ENCODE results near the gene ZFHX2.
"Not testable (repeated sequence)": the region's sequence is repeated elsewhere in the genome, so short reads cannot be mapped to it uniquely, and the experiment has no call there.

The ZFHX2 gene

DNA sequence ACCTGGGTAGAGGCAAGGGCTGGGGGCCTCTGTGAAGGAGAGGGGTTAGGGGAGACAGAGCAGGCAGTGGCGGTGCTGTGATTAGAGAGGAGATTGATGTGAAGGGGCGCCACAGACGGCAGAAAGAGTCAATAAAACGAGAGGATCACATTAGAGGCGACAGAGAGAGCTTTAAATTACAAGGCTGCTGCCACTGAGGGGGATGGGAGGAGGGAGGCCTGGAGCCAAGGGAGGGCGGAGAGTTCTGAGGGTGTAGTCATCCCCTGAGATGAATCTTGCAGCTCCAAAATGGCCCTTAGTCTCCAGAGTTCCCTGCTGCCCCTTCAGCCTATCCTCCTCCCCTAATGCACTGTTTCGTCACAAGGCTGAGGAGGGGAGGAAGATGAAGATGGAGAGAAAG, 12.8 kb downstream of the ZFHX2 start:
- no peaks in the 10 kb centered on the region for H3K36me3 ChIP-seq (ENCODE audit: insufficient read depth, low read length)
- H3K4me3 ChIP-seq (ENCODE audit: low read depth, low read length): no peak overlapping the region
- H3K4me1 ChIP-seq (ENCODE audit: control insufficient read depth, insufficient read depth, low read length, unreplicated experiment): peaks cover 6% of the 10 kb centered on the region
- no peaks in the 10 kb centered on the region for H3K79me2 ChIP-seq (ENCODE audit: control insufficient read depth, insufficient read depth, low read length, unreplicated experiment)
- peak overlapping the region; percentile 67 for H2AFZ ChIP-seq (ENCODE audit: low read length, unreplicated experiment)
- no peaks in the 10 kb centered on the region for H3K27me3 ChIP-seq (ENCODE audit: insufficient read depth, low read length)
- no peak overlapping the region for H3K27ac ChIP-seq (ENCODE audit: low read depth, low read length)

DNA sequence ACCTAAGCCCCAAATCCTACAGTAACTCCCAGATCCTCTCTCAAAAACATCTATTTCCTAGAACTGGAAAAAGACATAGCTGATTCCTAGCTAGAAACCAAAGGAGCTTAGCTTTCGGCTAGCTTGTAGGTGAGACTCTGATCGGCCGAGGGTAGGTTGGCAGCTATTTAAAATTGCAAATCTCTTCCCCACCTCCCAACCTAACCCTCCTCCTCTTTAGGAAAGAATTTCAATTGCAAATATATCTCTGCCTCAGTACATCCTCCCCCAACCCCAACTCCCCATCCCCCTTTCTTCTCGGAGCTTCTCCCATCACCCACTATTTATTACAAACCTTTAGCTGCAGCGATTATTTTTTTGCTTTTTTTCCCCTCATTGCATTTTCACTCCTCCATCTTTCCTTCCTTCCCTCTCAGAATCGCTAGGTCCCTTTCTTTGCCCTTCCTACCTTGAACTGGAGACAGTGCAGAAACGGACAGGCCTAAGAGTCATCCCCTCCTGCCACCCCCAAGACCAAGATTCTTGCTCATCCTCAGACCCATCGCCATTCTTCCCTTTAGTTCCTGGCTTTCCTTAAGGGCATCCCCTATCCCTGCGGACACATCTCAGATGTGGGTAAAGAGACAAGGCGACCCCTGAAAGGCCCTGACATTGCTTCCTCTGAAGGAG, 13.4 kb downstream of the ZFHX2 start:
- H3K36me3 ChIP-seq (ENCODE audit: insufficient read depth, low read length): no peaks in the 10 kb centered on the region
- H3K27me3 ChIP-seq (ENCODE audit: insufficient read depth, low read length): no peaks in the 10 kb centered on the region
- no peaks in the 10 kb centered on the region for H3K79me2 ChIP-seq (ENCODE audit: control insufficient read depth, insufficient read depth, low read length, unreplicated experiment)
- H3K27ac ChIP-seq (ENCODE audit: low read depth, low read length): no peak overlapping the region
- no peak overlapping the region for H3K4me3 ChIP-seq (ENCODE audit: low read depth, low read length)
- no peak overlapping the region for H2AFZ ChIP-seq (ENCODE audit: low read length, unreplicated experiment)
- H3K4me1 ChIP-seq (ENCODE audit: control insufficient read depth, insufficient read depth, low read length, unreplicated experiment): peaks cover 6% of the 10 kb centered on the region

DNA sequence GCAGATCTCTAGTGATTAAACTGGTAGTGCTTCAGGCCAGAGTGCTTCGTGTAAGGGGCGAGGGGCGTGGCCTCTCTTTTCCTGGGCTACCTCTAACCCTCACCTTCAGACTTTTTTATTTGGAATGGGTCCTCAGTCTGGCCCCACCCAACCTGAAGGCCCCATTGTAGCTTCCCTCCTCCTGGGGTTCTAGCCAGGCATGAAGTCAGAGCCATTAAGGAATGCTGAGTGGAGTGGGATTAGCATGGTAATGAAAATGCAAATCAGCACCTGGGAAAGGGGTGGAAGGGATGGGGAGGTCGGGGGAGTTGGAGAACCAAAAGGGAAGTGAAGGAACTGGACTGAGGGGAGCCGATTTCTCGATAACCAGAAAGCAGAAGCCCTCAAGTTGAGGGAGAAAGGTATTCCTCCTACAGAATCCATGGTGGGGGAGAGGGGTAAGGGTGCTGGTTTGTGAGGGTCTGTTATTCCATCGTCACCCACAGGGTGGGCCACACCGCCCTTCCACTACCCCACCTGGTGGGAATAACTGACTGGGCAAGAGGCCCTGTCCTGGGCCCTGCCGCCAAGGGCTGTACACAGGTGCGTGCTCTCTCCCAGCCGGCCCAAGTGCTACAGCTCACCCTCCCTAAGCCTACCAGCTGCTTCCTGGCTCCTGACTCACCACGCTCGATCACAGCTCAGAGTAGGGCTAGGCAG, 14.1 kb downstream of the ZFHX2 start:
- Histone ChIP-seq H3K27ac (ENCODE audit: low read depth, low read length) (no peak overlapping the region), H3K79me2 (ENCODE audit: control insufficient read depth, insufficient read depth, low read length, unreplicated experiment) (no peaks in the 10 kb centered on the region), H3K36me3 (ENCODE audit: insufficient read depth, low read length) (no peaks in the 10 kb centered on the region), H3K4me1 (ENCODE audit: control insufficient read depth, insufficient read depth, low read length, unreplicated experiment) (peaks cover 6% of the 10 kb centered on the region), H2AFZ (ENCODE audit: low read length, unreplicated experiment) (no peak overlapping the region), H3K27me3 (ENCODE audit: insufficient read depth, low read length) (no peaks in the 10 kb centered on the region), H3K4me3 (ENCODE audit: low read depth, low read length) (no peak overlapping the region)

DNA sequence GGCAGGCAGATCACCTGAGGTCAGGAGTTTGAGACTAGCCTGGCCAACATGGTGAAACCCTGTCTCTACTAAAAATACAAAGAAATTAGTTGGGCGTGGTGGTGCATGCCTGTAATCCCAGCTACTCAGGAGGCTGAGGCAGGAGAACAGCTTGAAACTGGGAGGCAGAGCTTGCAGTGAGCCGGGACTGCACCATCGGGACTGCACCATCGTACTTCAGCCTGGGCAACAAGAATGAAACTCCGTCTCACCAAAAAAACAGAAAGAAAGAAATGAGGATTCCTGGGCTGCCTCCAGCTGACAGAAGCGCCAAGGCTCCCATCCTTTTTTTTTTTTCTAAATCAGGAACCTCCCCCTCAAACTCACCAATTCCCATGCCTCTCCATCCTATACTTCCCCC, 14.7 kb downstream of the ZFHX2 start:
- not testable (repeated sequence) for H3K4me1 ChIP-seq (ENCODE audit: control insufficient read depth, insufficient read depth, low read length, unreplicated experiment); H2AFZ ChIP-seq (ENCODE audit: low read length, unreplicated experiment); H3K36me3 ChIP-seq (ENCODE audit: insufficient read depth, low read length); H3K79me2 ChIP-seq (ENCODE audit: control insufficient read depth, insufficient read depth, low read length, unreplicated experiment); H3K4me3 ChIP-seq (ENCODE audit: low read depth, low read length); H3K27me3 ChIP-seq (ENCODE audit: insufficient read depth, low read length); H3K27ac ChIP-seq (ENCODE audit: low read depth, low read length)

DNA sequence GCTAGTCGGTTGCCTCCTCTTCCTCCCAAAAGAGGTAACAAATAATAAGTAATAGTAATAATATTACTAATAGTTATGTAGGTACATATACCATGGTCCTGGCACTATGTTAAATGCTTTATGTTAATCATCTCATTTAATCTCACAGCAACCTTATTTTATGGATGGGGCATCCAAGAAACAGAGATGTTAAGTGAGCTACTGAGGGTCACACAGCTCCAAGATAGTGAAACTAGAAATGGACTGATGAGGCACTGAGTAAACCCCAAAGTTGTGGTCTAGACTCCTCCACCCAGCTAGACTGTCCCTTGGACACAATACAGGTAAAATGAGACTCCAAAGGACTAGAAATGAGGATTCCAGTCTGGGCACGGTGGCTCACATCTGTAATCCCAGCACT, 15.1 kb downstream of the ZFHX2 start:
- Histone ChIP-seq H3K79me2 (ENCODE audit: control insufficient read depth, insufficient read depth, low read length, unreplicated experiment) (no peaks in the 10 kb centered on the region), H3K4me1 (ENCODE audit: control insufficient read depth, insufficient read depth, low read length, unreplicated experiment) (peaks cover 6% of the 10 kb centered on the region), H3K27ac (ENCODE audit: low read depth, low read length) (no peak overlapping the region), H3K4me3 (ENCODE audit: low read depth, low read length) (no peak overlapping the region), H2AFZ (ENCODE audit: low read length, unreplicated experiment) (no peak overlapping the region), H3K36me3 (ENCODE audit: insufficient read depth, low read length) (no peaks in the 10 kb centered on the region), H3K27me3 (ENCODE audit: insufficient read depth, low read length) (no peaks in the 10 kb centered on the region)

DNA sequence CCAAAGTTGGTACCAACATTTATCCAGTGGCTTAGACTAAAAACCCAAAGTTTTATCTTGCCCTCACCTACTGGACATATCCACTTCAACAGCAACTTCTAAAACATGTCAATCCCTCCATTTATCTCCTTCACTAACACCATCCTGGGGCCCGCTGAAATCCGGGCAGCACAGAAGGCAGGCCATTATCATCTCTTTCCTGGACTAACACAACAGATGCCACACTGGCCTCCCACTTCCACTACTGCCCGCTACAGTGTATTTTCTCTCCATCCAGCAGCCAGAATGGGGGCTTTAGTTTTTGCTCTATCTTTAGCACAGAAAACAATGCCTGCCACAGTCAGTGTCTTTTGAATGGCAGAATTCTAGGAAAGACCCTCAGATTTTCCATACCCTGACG, 15.6 kb downstream of the ZFHX2 start:
- H3K79me2 ChIP-seq (ENCODE audit: control insufficient read depth, insufficient read depth, low read length, unreplicated experiment): no peaks in the 10 kb centered on the region
- H3K4me3 ChIP-seq (ENCODE audit: low read depth, low read length): no peak overlapping the region
- H3K27ac ChIP-seq (ENCODE audit: low read depth, low read length): no peak overlapping the region
- H3K4me1 ChIP-seq (ENCODE audit: control insufficient read depth, insufficient read depth, low read length, unreplicated experiment): peaks cover 6% of the 10 kb centered on the region
- no peak overlapping the region for H2AFZ ChIP-seq (ENCODE audit: low read length, unreplicated experiment)
- no peaks in the 10 kb centered on the region for H3K27me3 ChIP-seq (ENCODE audit: insufficient read depth, low read length)
- H3K36me3 ChIP-seq (ENCODE audit: insufficient read depth, low read length): no peaks in the 10 kb centered on the region

DNA sequence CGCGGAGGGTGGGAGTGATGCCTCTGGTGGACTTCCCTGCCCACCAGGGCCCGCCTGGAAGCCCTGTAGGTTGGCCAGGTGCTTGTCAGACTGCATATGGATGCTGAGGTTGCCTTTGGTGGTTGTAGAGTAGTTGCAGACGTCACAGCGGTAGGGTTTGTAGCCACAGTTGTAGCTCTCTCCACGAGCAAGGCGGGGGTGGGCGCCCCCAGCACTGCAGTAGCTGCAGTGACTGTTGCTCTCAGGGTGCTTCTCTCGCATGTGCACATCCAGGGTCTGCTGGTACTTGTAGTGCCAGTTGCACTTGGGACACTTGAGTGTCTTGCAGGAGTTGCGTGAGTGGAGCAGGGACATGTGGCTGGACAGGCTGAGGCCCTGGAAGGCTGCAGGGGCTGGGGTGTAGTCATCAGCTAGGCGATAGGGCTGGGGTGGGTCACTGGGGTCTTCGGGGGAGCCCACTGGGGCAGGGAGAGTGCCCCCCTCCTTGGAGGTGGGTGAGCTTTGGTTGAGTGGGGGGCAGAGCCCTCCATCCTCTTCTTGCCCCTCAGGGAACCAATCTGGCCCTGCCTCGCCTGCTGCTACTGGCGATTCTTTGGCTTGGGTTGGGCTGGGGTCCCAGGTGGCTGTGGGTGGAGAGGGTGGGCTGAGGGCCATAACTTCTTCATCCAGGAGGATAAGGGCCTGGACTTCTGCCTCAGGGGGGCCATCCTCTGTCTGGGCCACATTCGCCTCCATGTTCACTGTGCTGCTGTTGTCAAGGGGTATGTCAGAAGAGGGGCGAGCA, 17.7 kb downstream of the ZFHX2 start:
- Histone ChIP-seq H3K27me3 (ENCODE audit: insufficient read depth, low read length) (no peaks in the 10 kb centered on the region), H3K36me3 (ENCODE audit: insufficient read depth, low read length) (no peaks in the 10 kb centered on the region), H3K27ac (ENCODE audit: low read depth, low read length) (no peak overlapping the region), H3K79me2 (ENCODE audit: control insufficient read depth, insufficient read depth, low read length, unreplicated experiment) (no peaks in the 10 kb centered on the region), H3K4me1 (ENCODE audit: control insufficient read depth, insufficient read depth, low read length, unreplicated experiment) (no peaks in the 10 kb centered on the region), H3K4me3 (ENCODE audit: low read depth, low read length) (no peak overlapping the region), H2AFZ (ENCODE audit: low read length, unreplicated experiment) (no peak overlapping the region)

DNA sequence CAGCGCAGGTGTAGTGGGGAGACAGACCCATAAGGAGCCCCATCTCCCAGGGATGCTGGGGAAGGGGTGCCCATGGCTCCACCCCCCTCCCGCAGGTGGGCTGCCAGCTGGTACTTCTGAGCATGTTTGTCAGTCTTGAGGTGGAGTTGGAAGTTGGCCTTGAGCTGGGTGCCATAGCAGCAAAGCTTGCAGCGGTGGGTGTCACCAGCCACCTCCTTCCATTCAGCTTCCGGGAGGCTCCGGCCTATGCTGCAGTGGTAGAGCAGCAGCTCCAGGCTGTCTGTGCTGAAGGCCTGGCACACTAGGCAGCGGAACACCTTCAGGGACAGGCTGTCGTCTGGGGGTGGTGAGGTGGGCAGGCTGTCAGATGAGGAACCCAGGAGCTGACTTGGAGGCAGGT, 18.9 kb downstream of the ZFHX2 start:
- Histone ChIP-seq H2AFZ (ENCODE audit: low read length, unreplicated experiment) (no peak overlapping the region), H3K27me3 (ENCODE audit: insufficient read depth, low read length) (no peaks in the 10 kb centered on the region), H3K4me3 (ENCODE audit: low read depth, low read length) (no peak overlapping the region), H3K4me1 (ENCODE audit: control insufficient read depth, insufficient read depth, low read length, unreplicated experiment) (no peaks in the 10 kb centered on the region), H3K36me3 (ENCODE audit: insufficient read depth, low read length) (no peaks in the 10 kb centered on the region), H3K27ac (ENCODE audit: low read depth, low read length) (no peak overlapping the region), H3K79me2 (ENCODE audit: control insufficient read depth, insufficient read depth, low read length, unreplicated experiment) (no peaks in the 10 kb centered on the region)

DNA sequence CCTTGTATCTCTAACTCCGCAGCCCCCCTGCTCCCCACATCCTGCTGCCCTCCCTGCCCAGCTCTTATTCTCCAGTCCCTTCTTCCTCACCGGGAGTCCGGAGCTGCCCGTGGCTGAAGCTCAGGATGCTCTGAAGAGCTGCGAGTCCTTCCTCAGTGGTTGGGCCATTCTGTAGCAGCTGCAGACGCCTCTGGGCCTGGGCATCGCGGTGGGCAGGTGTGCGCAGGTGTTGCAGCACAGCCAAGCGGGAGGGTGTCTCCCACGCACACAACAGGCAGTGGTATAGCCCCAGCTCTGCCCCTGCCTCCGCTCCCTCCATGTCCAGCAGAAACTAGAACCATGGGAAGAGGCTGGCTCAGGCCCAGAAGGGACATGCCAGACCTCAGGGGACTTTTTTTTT, 20.2 kb downstream of the ZFHX2 start:
- Histone ChIP-seq H3K27me3 (ENCODE audit: insufficient read depth, low read length) (no peaks in the 10 kb centered on the region), H3K27ac (ENCODE audit: low read depth, low read length) (no peak overlapping the region), H2AFZ (ENCODE audit: low read length, unreplicated experiment) (no peak overlapping the region), H3K79me2 (ENCODE audit: control insufficient read depth, insufficient read depth, low read length, unreplicated experiment) (no peaks in the 10 kb centered on the region), H3K36me3 (ENCODE audit: insufficient read depth, low read length) (no peaks in the 10 kb centered on the region), H3K4me3 (ENCODE audit: low read depth, low read length) (no peak overlapping the region), H3K4me1 (ENCODE audit: control insufficient read depth, insufficient read depth, low read length, unreplicated experiment) (no peaks in the 10 kb centered on the region)

DNA sequence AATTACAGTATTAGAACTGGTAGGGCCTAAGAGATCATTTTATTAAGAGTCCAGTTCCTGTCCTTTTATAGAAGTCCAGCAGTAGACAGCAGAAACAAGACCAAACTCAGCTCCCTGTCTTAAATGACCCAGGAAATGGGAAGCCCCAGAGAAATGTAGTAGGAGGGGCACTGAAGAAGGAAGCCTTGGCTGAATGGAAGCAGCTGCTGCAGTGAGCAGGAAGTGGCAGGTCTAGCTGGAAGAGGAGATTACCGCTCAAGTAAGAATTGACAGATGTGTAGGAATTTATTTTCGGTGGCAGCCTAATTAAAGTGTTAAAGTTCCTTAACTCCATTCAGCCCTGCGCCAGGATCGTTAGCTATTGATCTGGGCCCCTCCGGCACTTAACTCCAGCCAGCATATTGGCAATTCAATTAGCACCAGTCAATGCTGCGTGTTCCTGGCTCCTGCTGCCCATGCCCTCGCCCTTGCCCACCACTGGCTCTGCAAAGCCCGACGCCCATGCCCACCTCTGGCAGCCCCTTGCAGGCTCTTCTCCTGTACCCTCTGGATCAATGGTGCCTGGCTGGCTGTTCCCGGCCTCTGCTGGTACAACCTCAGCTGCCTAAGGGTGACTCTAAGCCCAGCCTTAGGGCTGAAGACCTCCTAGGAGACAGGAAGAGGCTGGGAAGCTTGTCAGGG, 21.1 kb downstream of the ZFHX2 start:
- Histone ChIP-seq H3K79me2 (ENCODE audit: control insufficient read depth, insufficient read depth, low read length, unreplicated experiment) (no peaks in the 10 kb centered on the region), H3K36me3 (ENCODE audit: insufficient read depth, low read length) (no peaks in the 10 kb centered on the region), H3K4me1 (ENCODE audit: control insufficient read depth, insufficient read depth, low read length, unreplicated experiment) (no peaks in the 10 kb centered on the region), H3K27me3 (ENCODE audit: insufficient read depth, low read length) (no peaks in the 10 kb centered on the region), H3K4me3 (ENCODE audit: low read depth, low read length) (no peak overlapping the region), H3K27ac (ENCODE audit: low read depth, low read length) (no peak overlapping the region), H2AFZ (ENCODE audit: low read length, unreplicated experiment) (no peak overlapping the region)

All from ACC112 (cell line).